Gastrocnemius medialis (tissue), 4 donors: ENCODE data around the gene TBC1D3B. TPM values are rescaled to one million over a fixed set of nuclear protein-coding genes. Genes with fewer than 3 reads are reported as not detected.

Experiments
- ATAC-seq, 2 donors: fragments of 150-250 bp; one replicate each; pipeline ENCODE4 v1.9.1; 2016
- DNase-seq, 2 donors: peaks; one replicate each; pipeline ENCODE4 v3.0.0-alpha.2; 2019
- H3K27ac ChIP-seq, 4 donors: fragments of 200-600 bp; sonication (generic); 1 replicate in 1 of 4; 2 replicates in 3 of 4; pipeline ENCODE4 v1.5.1; 2016 to 2018; ENCODE audit warnings: mild to moderate bottlenecking in 2 of 4, moderate library complexity in 1 of 4
- H3K27me3 ChIP-seq, 3 donors: fragments of 200-600 bp; sonication (generic) in 2 of 3; 1 replicate in 1 of 3; 2 replicates in 2 of 3; pipeline versions ENCODE4 v1.5.1 to v1.6.0; 2016 to 2019; ENCODE audit warnings: mild to moderate bottlenecking in 1 of 3, moderate library complexity in 1 of 3
- H3K36me3 ChIP-seq, 2 donors: fragments of 200-600 bp; sonication (generic) in 1 of 2; one replicate each; pipeline ENCODE4 v1.5.1; 2017 to 2018
- H3K4me1 ChIP-seq, 2 donors: fragments of 200-600 bp; sonication (generic) in 1 of 2; one replicate each; pipeline ENCODE4 v1.5.1; 2016 to 2017; ENCODE audit warnings: mild to moderate bottlenecking in 2 of 2
- H3K4me3 ChIP-seq, 4 donors: fragments of 200-600 bp; sonication (generic) in 3 of 4; 1 replicate in 1 of 4; 2 replicates in 3 of 4; pipeline ENCODE4 v1.5.1; 2016 to 2019; ENCODE audit warnings: mild to moderate bottlenecking in 2 of 4
- H3K9me3 ChIP-seq, 3 donors: fragments of 200-600 bp; sonication (generic) in 2 of 3; 1 replicate in 1 of 3; 2 replicates in 2 of 3; pipeline ENCODE4 v1.5.1; 2016 to 2019
- CTCF ChIP-seq, 5 experiments: fragments of 450-650 bp in 3 of 5; fragments of 200-600 bp in 2 of 5; sonication (generic) in 2 of 5; IDR thresholded peaks in 4 of 5; conservative IDR thresholded peaks in 1 of 5; 1 replicate in 4 of 5; 2 replicates in 1 of 5; pipeline ENCODE4 v1.5.1; 2016 to 2019; ENCODE audit warnings: antibody characterized with exemption in 5 of 5, mild to moderate bottlenecking in 3 of 5, moderate library complexity in 3 of 5
- POLR2A ChIP-seq, 2 donors: fragments of 450-650 bp; IDR thresholded peaks; one replicate each; pipeline ENCODE4 v1.6.1; 2017; ENCODE audit warnings: antibody characterized with exemption in 2 of 2, mild to moderate bottlenecking in 2 of 2, moderate library complexity in 2 of 2
- in situ Hi-C, 4 donors: fragments of 200-750 bp; cut with MboI; loops; one replicate each; pipeline versions ENCODE4 v1.15.0 to v1.8.0; 2017; ENCODE audit warnings: low sequenced_read_pairs in 4 of 4
- intact Hi-C: fragments of 100-400 bp; cut with DNase I; formaldehyde crosslinking; loops from one replicate; pipeline ENCODE4 v1.15.1; 2023; ENCODE audit warnings: low total_unique reads
- total RNA-seq, 4 donors: library from RNA; depleted of rRNA; stranded (reverse); fragments of >200 nt; gene quantifications; one replicate each; pipeline versions ENCODE4 v1.1.0 to v1.2.3, GENCODE V29; 2016

Gene TBC1D3B
- total RNA-seq, 4 donors from 2014 or later = 0.98 to 4.8 TPM; not detected in 2

- Histone ChIP-seq H3K27ac (no peak overlapping the region), H3K27me3 (peaks cover 0 to 28% (median 0%) of the 10 kb centered on the region in 3 donors), H3K4me1 (no peaks in the 10 kb centered on the region), H3K36me3 (no peaks in the 10 kb centered on the region), H3K9me3 (no peaks in the 10 kb centered on the region), H3K4me3 (no peak overlapping the region)
- in situ Hi-C loops (no loop called here), intact Hi-C loops (no loop called here)
- ATAC-seq (no peak), DNase-seq (no peak)
- no peak for TF ChIP-seq CTCF (IDR thresholded peaks at IDR 0.05 in 4 of 5, conservative IDR thresholded peaks at IDR 0.05 in 1 of 5)
- TF ChIP-seq POLR2A (IDR thresholded peaks at IDR 0.05) = no peak
Observed at GRCh38 chr17:36153895-36154610, 22.4 kb downstream of the TBC1D3B start.

- H3K27me3 ChIP-seq = peaks cover 0 to 28% (median 0%) of the 10 kb centered on the region in 3 donors
- H3K4me1 ChIP-seq = no peaks in the 10 kb centered on the region
Observed at GRCh38 chr17:36152639-36153120, 23.8 kb downstream of the TBC1D3B start.

GRCh38 chr17:36151891-36152638 lies 24.4 kb downstream of the TBC1D3B start:
- H3K9me3 ChIP-seq = no peaks in the 10 kb centered on the region
- ATAC-seq = no peak
- peaks cover 0 to 28% (median 0%) of the 10 kb centered on the region in 3 donors for H3K27me3 ChIP-seq
- TF ChIP-seq CTCF (IDR thresholded peaks at IDR 0.05 in 4 of 5, conservative IDR thresholded peaks at IDR 0.05 in 1 of 5) (no peak), POLR2A (IDR thresholded peaks at IDR 0.05) (no peak)
- DNase-seq = no peak
- H3K4me1 ChIP-seq = no peaks in the 10 kb centered on the region
- intact Hi-C loops (no loop called here), in situ Hi-C loops (no loop called here)
- H3K4me3 ChIP-seq = no peak overlapping the region
- no peak overlapping the region for H3K27ac ChIP-seq
- H3K36me3 ChIP-seq = no peaks in the 10 kb centered on the region

More at GRCh38 chr17:36152639-36153120, 23.8 kb downstream of the TBC1D3B start:
- intact Hi-C loops = no loop called here
- H3K4me3 ChIP-seq = no peak overlapping the region
- no peaks in the 10 kb centered on the region for H3K9me3 ChIP-seq
- no peak overlapping the region for H3K27ac ChIP-seq
- H3K36me3 ChIP-seq = no peaks in the 10 kb centered on the region
- TF ChIP-seq POLR2A (IDR thresholded peaks at IDR 0.05) (no peak), CTCF (IDR thresholded peaks at IDR 0.05 in 4 of 5, conservative IDR thresholded peaks at IDR 0.05 in 1 of 5) (no peak)
- ATAC-seq = no peak
- DNase-seq = no peak
- in situ Hi-C loops = no loop called here

- in situ Hi-C loops = loop anchor here (5.0 to 25.0 kb wide), 4 partner anchors 162 to 185 kb away; partner anchors contain the start of genes CCL14 (in 1 of the 4) and CCL16 (in 1 of the 4)
- Histone ChIP-seq H3K27ac (no peak overlapping the region), H3K27me3 (peaks cover 0 to 24% (median 0%) of the 10 kb centered on the region in 3 donors), H3K9me3 (no peaks in the 10 kb centered on the region), H3K36me3 (no peaks in the 10 kb centered on the region), H3K4me3 (no peak overlapping the region), H3K4me1 (no peaks in the 10 kb centered on the region)
- intact Hi-C loops = loop anchor here (10.0 kb wide), 1 partner anchor 175 kb away; no protein-coding TSS in a partner anchor
- TF ChIP-seq CTCF (IDR thresholded peaks at IDR 0.05 in 4 of 5, conservative IDR thresholded peaks at IDR 0.05 in 1 of 5) (no peak), POLR2A (IDR thresholded peaks at IDR 0.05) (no peak)
- ATAC-seq = peak; percentile 59 to 68
- DNase-seq = peak; percentile 28 to 41
Observed at GRCh38 chr17:36149296-36149820, 27.1 kb downstream of the TBC1D3B start.
